Measurements from ENCODE around the gene ERCC8.

The ERCC8 gene

DNA sequence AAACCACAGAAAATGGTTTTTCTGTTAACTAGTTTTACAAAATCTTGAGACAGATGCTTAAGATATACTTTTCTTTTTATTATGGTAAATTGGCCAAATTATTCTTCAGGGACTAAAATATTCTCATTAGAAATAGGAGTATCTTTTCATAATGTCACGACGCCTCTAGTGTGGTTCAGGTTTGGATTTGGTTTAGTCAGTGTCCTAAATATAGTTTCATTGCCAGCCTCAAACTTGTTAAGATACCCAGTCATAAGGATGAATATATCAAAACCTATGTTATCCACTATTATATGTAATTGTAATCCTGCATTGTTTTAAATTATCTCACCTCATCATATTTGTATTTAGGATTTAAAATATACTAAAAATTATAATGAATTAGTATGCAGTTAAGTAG, 13.8 kb upstream of the ERCC8 start:
- no peak for DNase-seq (ENCODE audit: low read depth in 2 of 2)
- no peak for TF ChIP-seq CTCF (IDR thresholded peaks at IDR 0.05; ENCODE audit: low read depth, low read length)

GRCh38 chr5:60958088-60958487, 13.2 kb upstream of the ERCC8 start:
- DNase-seq (ENCODE audit: low read depth in 2 of 2), result no peak
- TF ChIP-seq CTCF (IDR thresholded peaks at IDR 0.05; ENCODE audit: low read depth, low read length), result no peak
- H3K4me3 ChIP-seq (replicated peaks in 1 of 2; ENCODE audit: low read depth in 2 of 2, low read length in 2 of 2), result no peak overlapping the region

More for the DNA sequence above, 13.8 kb upstream of the ERCC8 start:
- H3K4me3 ChIP-seq (replicated peaks in 1 of 2; ENCODE audit: low read depth in 2 of 2, low read length in 2 of 2), result no peak overlapping the region

DNA sequence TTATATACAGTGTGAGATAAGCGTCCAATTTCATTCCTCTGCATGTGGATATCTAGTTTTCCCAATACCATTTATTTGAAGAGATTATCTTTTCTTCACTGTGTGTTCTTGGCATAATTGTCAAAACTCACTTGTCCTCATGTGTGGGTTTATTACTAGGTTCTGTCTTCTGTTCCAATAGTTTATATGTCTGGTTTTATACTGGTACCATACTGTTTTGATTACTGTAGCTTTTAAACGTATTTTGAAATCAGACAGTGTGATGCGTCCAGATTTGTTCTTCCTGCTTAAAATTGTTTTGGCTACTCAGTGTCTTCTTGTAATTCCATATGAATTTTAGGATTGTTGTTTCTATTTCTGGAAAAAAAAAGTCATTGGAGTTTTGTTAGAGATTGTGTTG, 10.4 kb upstream of the ERCC8 start:
- TF ChIP-seq CTCF (IDR thresholded peaks at IDR 0.05; ENCODE audit: low read depth, low read length), result no peak

DNA sequence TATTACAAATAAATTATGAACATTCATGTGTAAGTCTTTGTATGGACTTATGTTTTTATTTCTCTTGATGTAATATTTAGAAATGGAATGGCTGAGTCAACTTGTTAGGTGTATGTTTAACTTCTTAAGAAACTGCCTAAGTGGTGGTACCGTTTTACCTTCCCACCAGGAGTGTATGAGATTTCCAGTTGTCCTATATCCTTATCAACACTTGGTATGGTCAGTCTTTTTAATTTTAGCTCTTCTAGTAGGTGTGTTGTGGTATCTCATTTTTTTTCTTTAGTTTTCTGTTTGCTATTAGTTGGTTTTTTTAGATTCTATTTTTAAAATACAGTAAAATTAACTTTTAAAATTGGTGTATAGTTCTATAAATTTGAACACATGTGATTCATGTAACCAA, 3.9 kb upstream of the ERCC8 start:
- H3K4me3 ChIP-seq (replicated peaks in 1 of 2; ENCODE audit: low read depth in 2 of 2, low read length in 2 of 2), result no peak overlapping the region
- no peak for DNase-seq (ENCODE audit: low read depth in 2 of 2)
- TF ChIP-seq CTCF (IDR thresholded peaks at IDR 0.05; ENCODE audit: low read depth, low read length), result no peak

More for the DNA sequence above, 10.4 kb upstream of the ERCC8 start:
- H3K4me3 ChIP-seq (replicated peaks in 1 of 2; ENCODE audit: low read depth in 2 of 2, low read length in 2 of 2), result no peak overlapping the region
- DNase-seq (ENCODE audit: low read depth in 2 of 2), result no peak

DNA sequence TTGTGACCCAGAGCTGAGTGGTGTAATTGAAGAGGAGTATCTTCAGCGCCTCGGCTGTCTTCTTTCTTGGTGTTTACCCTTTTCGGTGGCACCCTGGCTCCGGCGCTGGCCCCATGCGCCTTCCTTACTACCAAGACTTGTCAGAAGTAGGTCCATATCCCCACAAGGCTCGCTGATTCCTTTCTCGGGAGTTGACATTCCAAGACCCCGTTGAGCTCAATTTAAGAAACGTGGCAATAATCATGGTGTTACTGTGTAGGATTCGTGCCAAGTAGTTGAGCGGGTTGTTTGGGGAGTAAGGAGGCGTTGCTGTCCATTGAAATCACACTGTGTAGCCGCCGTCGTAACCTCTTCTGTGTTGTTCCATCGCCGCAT, 930 bp upstream of the ERCC8 start:
- H3K4me3 ChIP-seq (replicated peaks in 1 of 2; ENCODE audit: low read depth in 2 of 2, low read length in 2 of 2), result peak overlapping the region; percentile 77 to 88
- no peak for TF ChIP-seq CTCF (IDR thresholded peaks at IDR 0.05; ENCODE audit: low read depth, low read length)
- peak; percentile 64 to 67 for DNase-seq (ENCODE audit: low read depth in 2 of 2)

DNA sequence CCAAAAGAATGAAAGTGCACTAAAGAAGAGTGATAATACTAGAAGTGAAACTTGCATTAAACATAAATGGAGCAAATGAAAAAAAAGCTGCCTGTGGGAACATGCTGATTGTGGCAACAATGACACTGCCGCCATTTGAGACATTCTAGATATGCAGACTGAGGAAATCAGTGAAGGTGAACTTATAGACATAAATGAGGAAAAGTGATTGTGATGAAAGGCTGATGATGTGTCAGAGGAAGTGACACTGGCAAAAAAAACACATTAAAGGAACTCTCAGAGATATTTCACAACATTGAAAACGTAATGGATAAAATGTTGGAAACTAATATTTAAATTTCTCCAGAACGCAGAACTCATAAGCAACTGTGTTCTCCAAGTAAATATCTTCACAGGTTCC, 1.2 kb downstream of the ERCC8 start:
- no peak for TF ChIP-seq CTCF (IDR thresholded peaks at IDR 0.05; ENCODE audit: low read depth, low read length)
- no peak overlapping the region for H3K4me3 ChIP-seq (replicated peaks in 1 of 2; ENCODE audit: low read depth in 2 of 2, low read length in 2 of 2)
- peak in 1 of 2 donors; percentile 31 for DNase-seq (ENCODE audit: low read depth in 2 of 2)

DNA sequence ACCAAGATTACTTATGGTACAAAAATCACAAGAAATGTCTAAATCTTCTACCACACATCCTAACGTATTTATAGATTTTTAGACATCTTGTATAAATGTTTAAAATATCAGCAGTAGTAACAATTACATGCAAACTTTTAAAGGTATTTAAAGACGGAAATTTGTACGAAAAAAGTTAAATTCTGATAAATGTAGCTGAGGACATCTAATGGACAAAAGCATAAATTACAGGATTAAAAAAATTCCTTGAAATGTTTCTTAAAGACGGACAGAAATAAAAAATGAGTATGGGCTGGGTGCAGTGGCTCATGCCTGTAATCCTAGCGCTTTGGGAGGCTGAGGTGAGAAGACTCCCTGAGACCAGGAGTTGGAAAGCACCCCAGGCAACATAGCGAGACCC, 15.8 kb downstream of the ERCC8 start:
- H3K4me3 ChIP-seq (replicated peaks in 1 of 2; ENCODE audit: low read depth in 2 of 2, low read length in 2 of 2), result no peak overlapping the region
- DNase-seq (ENCODE audit: low read depth in 2 of 2), result peak; percentile 12 to 44
- TF ChIP-seq CTCF (IDR thresholded peaks at IDR 0.05; ENCODE audit: low read depth, low read length), result peak; percentile 29

All from cardiac fibroblast (primary cell).